GM23338 (cell line): ENCODE data around the gene VGLL4. TPM values are rescaled to one million over a fixed set of nuclear protein-coding genes. Genes with fewer than 3 reads are reported as not detected.

ENCODE experiments used
- ATAC-seq: fragments of 200-7000 bp; cut with Tn5 transposase; 3 replicates; pipeline ENCODE4 v1.9.1; 2020
- DNase-seq: peaks from one replicate; pipeline ENCODE4 v3.0.0-alpha.2; 2015; ENCODE audit warnings: low spot score
- H2AFZ ChIP-seq: fragments of 200-600 bp; sonication (generic); 2 replicates; pipeline ENCODE4 v1.8.0; 2016; ENCODE audit warnings: antibody characterized with exemption, mild to moderate bottlenecking, moderate library complexity
- H3F3A ChIP-seq: fragments of 200-600 bp; sonication (generic); replicated peaks from 2 replicates; pipeline ENCODE4 v1.8.0; 2017; ENCODE audit warnings: antibody characterized with exemption, mixed run types, low read depth
- H3K27ac ChIP-seq: fragments of 200-600 bp; sonication (generic); 2 replicates; pipeline ENCODE4 v1.6.1; 2016; ENCODE audit warnings: low read depth
- H3K27me3 ChIP-seq: fragments of 200-600 bp; sonication (generic); 2 replicates; pipeline ENCODE4 v1.8.0; 2016; ENCODE audit warnings: mild to moderate bottlenecking, mixed run types, moderate library complexity; ENCODE audit not compliant: insufficient read depth
- H3K36me3 ChIP-seq: fragments of 200-600 bp; sonication (generic); 2 replicates; pipeline ENCODE4 v1.8.0; 2016; ENCODE audit warnings: mild to moderate bottlenecking; ENCODE audit not compliant: insufficient read depth
- H3K4me1 ChIP-seq: fragments of 200-600 bp; sonication (generic); 2 replicates; pipeline ENCODE4 v1.8.0; 2016; ENCODE audit warnings: mild to moderate bottlenecking, moderate library complexity; ENCODE audit not compliant: insufficient read depth
- H3K4me2 ChIP-seq: fragments of 200-600 bp; sonication (generic); 2 replicates; pipeline ENCODE4 v1.7.1; 2017; ENCODE audit warnings: mixed run types
- H3K4me3 ChIP-seq: fragments of 200-600 bp; sonication (generic); 2 replicates; pipeline ENCODE4 v1.6.1; 2016; ENCODE audit warnings: mixed run types
- H3K79me2 ChIP-seq: fragments of 200-600 bp; sonication (generic); replicated peaks from 2 replicates; pipeline ENCODE4 v1.8.0; 2017; ENCODE audit warnings: mild to moderate bottlenecking; ENCODE audit not compliant: insufficient read depth
- H3K9me2 ChIP-seq: fragments of 200-600 bp; sonication (generic); 2 replicates; pipeline ENCODE4 v1.8.0; 2017; ENCODE audit not compliant: insufficient read depth
- H4K20me1 ChIP-seq: fragments of 200-600 bp; sonication (generic); replicated peaks from 2 replicates; pipeline ENCODE4 v1.8.0; 2017; ENCODE audit warnings: mild to moderate bottlenecking; ENCODE audit not compliant: insufficient read depth
- H3K27ac Mint-ChIP-seq: 2 replicates; pipeline ENCODE4 v1.8.0; 2020; ENCODE audit warnings: inconsistent platforms, mild to moderate bottlenecking, moderate library complexity, mixed read lengths
- H3K27me3 Mint-ChIP-seq: 3 replicates; pipeline ENCODE4 v1.8.0; 2022; ENCODE audit warnings: low read depth, mild to moderate bottlenecking, moderate library complexity, mixed read lengths, inconsistent platforms; ENCODE audit not compliant: insufficient read depth, poor library complexity
- H3K36me3 Mint-ChIP-seq: 3 replicates; pipeline ENCODE4 v1.8.0; 2021; ENCODE audit warnings: low read depth, mild to moderate bottlenecking, inconsistent platforms, moderate library complexity, mixed read lengths
- H3K4me1 Mint-ChIP-seq: 3 replicates; pipeline ENCODE4 v1.8.0; 2020; ENCODE audit warnings: mild to moderate bottlenecking, inconsistent platforms, mixed read lengths
- H3K4me3 Mint-ChIP-seq: 3 replicates; pipeline ENCODE4 v1.8.0; 2021; ENCODE audit warnings: moderate library complexity, mild to moderate bottlenecking, inconsistent platforms, mixed read lengths
- H3K9me3 Mint-ChIP-seq: 3 replicates; pipeline ENCODE4 v1.8.0; 2020; ENCODE audit warnings: moderate library complexity, mild to moderate bottlenecking, inconsistent platforms, mixed read lengths
- CREB1 ChIP-seq: fragments of 250-450 bp; sonication (Bioruptor Pico); IDR thresholded peaks from 2 replicates; pipeline ENCODE4 v1.5.0; 2020; ENCODE audit warnings: low read depth, mild to moderate bottlenecking, moderate library complexity
- EZH2 ChIP-seq: fragments of 200-600 bp; sonication (generic); IDR thresholded peaks from one replicate; pipeline ENCODE4 v1.8.0; 2017; ENCODE audit warnings: antibody characterized with exemption, mild to moderate bottlenecking, low read depth; ENCODE audit not compliant: unreplicated experiment
- EZH2phosphoT487 ChIP-seq: fragments of 200-600 bp; sonication (generic); IDR thresholded peaks from one replicate; pipeline ENCODE4 v1.8.1; 2018; ENCODE audit warnings: antibody characterized with exemption; ENCODE audit not compliant: unreplicated experiment
- JUNB ChIP-seq: IDR thresholded peaks from one replicate; pipeline ENCODE4 v1.6.1; 2016; ENCODE audit warnings: antibody characterized with exemption; ENCODE audit not compliant: unreplicated experiment
- NANOG ChIP-seq: IDR thresholded peaks from 2 replicates; pipeline ENCODE4 v1.6.1; 2016; ENCODE audit warnings: antibody characterized with exemption, borderline replicate concordance
- POLR2AphosphoS5 ChIP-seq: IDR thresholded peaks from 2 replicates; pipeline ENCODE4 v1.6.1; 2016; ENCODE audit warnings: antibody characterized with exemption, low read depth
- STAT1 ChIP-seq: IDR thresholded peaks from one replicate; pipeline ENCODE4 v1.6.1; 2016; ENCODE audit warnings: antibody characterized with exemption; ENCODE audit not compliant: unreplicated experiment
- ZNF114 ChIP-seq: fragments of 250-450 bp; sonication (Bioruptor Pico); IDR thresholded peaks from 2 replicates; pipeline ENCODE4 v1.5.0; 2020; ENCODE audit warnings: mild to moderate bottlenecking, moderate library complexity
- ZNF331 ChIP-seq: fragments of 250-450 bp; sonication (Bioruptor Pico); IDR thresholded peaks from 2 replicates; pipeline ENCODE4 v1.5.0; 2020; ENCODE audit warnings: low read depth, mild to moderate bottlenecking, moderate library complexity
- polyA plus RNA-seq: library from polyadenylated mRNA; unstranded; fragments of >200 nt; fragmentation: Nextera tagmentation; extraction: Ambion mirVana; gene quantifications from 2 replicates; pipeline ENCODE4 v1.2.1, GENCODE V29; 2016
- total RNA-seq: library from RNA; depleted of rRNA; stranded (reverse); fragments of >200 nt; shearing (Covaris generic); gene quantifications from 2 replicates; pipeline ENCODE4 v1.2.3, GENCODE V29; 2014
- TF ChIP-seq, protein P1 (sequence below): IDR thresholded peaks from 2 replicates; pipeline ENCODE4 v1.6.1; 2016; ENCODE audit warnings: antibody characterized with exemption
- TF ChIP-seq, protein P2 (sequence below): IDR thresholded peaks from one replicate; pipeline ENCODE4 v1.6.1; 2018; ENCODE audit warnings: antibody characterized with exemption; ENCODE audit not compliant: unreplicated experiment
- TF ChIP-seq, protein P3 (sequence below), 2 experiments: fragments of 200-600 bp in 1 of 2; sonication (generic) in 1 of 2; conservative IDR thresholded peaks; 2 replicates each; pipeline versions ENCODE4 v1.5.1 to v1.6.1; 2016 to 2017; ENCODE audit warnings: antibody characterized with exemption in 2 of 2, low read depth in 2 of 2, mild to moderate bottlenecking in 2 of 2, moderate library complexity in 1 of 2

The VGLL4 gene
- total and polyA plus RNA-seq, 2 experiments from 2014 or later = 20.8 to 45.9 TPM

DNA sequence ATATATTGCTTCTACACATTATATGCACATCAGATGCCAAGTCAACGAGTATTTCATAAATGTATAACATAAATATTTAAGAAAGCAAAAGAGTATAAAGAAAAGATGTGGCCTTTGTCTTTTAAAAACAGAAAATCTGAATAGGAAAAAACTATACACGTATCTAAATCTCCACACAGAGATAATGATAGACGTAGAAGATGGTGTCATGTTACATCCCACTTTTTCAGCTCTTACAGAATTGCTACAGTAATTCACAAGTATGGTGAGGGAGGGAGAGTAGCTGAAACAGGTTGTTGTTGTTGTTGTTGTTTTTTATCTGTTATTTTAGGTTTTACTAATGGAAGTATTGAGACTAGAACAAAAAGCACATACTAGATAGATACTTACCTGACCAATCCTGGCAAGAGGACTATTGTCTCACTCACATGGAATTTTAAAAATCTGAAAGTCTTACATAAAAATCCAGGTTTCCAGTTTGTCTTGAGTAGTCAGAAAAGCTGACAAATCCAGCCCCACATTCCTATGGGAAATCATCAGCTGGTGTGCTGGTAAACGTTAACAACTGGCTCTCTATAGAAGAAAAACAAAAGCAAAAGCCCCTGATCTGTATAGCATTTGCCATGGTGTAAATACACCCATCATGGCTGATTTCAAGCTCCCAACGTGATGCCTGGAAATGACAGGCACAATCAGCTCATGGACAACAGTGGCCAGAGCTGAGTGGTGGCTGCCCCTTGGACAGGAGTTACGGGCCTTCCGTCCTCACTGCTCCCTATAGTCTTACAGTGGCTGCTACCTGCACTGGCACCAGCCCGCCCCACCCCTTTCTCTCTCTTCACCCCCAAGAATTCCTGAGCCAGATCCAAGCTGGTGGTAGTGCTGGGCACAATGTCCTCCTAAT is 47.4 kb upstream of the VGLL4 start:
- Mint-ChIP-seq H3K36me3 (peaks cover 2% of the 10 kb centered on the region; the same call in 1 of the 3 replicates), H3K4me3 (no peak overlapping the region), H3K4me1 (peaks cover 28% of the 10 kb centered on the region), H3K9me3 (no peaks in the 10 kb centered on the region), H3K27ac (peak overlapping the region; percentile 52; the same call in 1 of the 2 replicates), H3K27me3 (peaks cover 3% of the 10 kb centered on the region)
- H3K9me2 ChIP-seq = no peaks in the 10 kb centered on the region
- H3K36me3 ChIP-seq = no peaks in the 10 kb centered on the region
- no peaks in the 10 kb centered on the region for H3F3A ChIP-seq
- no peak for TF ChIP-seq EZH2
- TF ChIP-seq STAT1 = no peak
- TF ChIP-seq, protein P1, sequence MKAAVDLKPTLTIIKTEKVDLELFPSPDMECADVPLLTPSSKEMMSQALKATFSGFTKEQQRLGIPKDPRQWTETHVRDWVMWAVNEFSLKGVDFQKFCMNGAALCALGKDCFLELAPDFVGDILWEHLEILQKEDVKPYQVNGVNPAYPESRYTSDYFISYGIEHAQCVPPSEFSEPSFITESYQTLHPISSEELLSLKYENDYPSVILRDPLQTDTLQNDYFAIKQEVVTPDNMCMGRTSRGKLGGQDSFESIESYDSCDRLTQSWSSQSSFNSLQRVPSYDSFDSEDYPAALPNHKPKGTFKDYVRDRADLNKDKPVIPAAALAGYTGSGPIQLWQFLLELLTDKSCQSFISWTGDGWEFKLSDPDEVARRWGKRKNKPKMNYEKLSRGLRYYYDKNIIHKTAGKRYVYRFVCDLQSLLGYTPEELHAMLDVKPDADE = no peak
- no peak for TF ChIP-seq ZNF331 (CRISPR knock-in tag)
- TF ChIP-seq, protein P2, sequence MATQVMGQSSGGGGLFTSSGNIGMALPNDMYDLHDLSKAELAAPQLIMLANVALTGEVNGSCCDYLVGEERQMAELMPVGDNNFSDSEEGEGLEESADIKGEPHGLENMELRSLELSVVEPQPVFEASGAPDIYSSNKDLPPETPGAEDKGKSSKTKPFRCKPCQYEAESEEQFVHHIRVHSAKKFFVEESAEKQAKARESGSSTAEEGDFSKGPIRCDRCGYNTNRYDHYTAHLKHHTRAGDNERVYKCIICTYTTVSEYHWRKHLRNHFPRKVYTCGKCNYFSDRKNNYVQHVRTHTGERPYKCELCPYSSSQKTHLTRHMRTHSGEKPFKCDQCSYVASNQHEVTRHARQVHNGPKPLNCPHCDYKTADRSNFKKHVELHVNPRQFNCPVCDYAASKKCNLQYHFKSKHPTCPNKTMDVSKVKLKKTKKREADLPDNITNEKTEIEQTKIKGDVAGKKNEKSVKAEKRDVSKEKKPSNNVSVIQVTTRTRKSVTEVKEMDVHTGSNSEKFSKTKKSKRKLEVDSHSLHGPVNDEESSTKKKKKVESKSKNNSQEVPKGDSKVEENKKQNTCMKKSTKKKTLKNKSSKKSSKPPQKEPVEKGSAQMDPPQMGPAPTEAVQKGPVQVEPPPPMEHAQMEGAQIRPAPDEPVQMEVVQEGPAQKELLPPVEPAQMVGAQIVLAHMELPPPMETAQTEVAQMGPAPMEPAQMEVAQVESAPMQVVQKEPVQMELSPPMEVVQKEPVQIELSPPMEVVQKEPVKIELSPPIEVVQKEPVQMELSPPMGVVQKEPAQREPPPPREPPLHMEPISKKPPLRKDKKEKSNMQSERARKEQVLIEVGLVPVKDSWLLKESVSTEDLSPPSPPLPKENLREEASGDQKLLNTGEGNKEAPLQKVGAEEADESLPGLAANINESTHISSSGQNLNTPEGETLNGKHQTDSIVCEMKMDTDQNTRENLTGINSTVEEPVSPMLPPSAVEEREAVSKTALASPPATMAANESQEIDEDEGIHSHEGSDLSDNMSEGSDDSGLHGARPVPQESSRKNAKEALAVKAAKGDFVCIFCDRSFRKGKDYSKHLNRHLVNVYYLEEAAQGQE = no peak
- no peak overlapping the region for H3K4me2 ChIP-seq
- no peaks in the 10 kb centered on the region for H3K79me2 ChIP-seq
- H3K27me3 ChIP-seq = no peaks in the 10 kb centered on the region
- DNase-seq (peak; percentile 72), ATAC-seq (peak; percentile 66)
- H4K20me1 ChIP-seq = no peaks in the 10 kb centered on the region
- no peak overlapping the region; the same call in 1 of the 2 replicates for H3K27ac ChIP-seq
- no peak overlapping the region for H3K4me3 ChIP-seq
- no peak overlapping the region for H2AFZ ChIP-seq
- peaks cover 23% of the 10 kb centered on the region for H3K4me1 ChIP-seq

DNA sequence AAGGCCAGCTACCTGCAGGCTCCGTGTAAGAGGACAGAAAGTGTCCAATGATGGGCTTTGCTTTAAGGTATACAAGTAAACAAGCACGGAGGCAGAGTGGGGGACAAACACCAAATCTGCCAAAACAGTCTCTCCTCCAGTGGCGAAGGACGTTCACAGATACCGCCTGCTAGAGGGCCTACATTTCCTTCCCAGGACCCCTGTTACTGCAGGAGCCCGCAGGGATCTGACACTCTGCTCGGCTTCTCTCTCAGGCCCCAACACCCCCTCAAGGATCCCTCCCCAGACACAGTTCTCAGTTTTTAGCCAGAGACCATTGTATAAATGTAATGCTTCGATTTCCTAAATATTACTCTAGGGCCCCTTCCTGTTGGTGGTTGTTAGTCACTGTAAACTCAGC is 46.0 kb upstream of the VGLL4 start:
- no peak overlapping the region for H3K4me2 ChIP-seq
- no peak overlapping the region for H3K4me3 Mint-ChIP-seq
- peaks cover 23% of the 10 kb centered on the region for H3K4me1 ChIP-seq
- no peaks in the 10 kb centered on the region for H3K27me3 ChIP-seq
- no peaks in the 10 kb centered on the region for H3K79me2 ChIP-seq
- peak overlapping the region; percentile 37 for H3K27ac Mint-ChIP-seq
- peaks cover 2% of the 10 kb centered on the region; the same call in 1 of the 3 replicates for H3K36me3 Mint-ChIP-seq
- ATAC-seq (peak; percentile 62), DNase-seq (no peak)
- no peak overlapping the region for H3K4me3 ChIP-seq
- no peaks in the 10 kb centered on the region for H3F3A ChIP-seq
- no peak overlapping the region; the same call in 1 of the 2 replicates for H3K27ac ChIP-seq
- H4K20me1 ChIP-seq = no peaks in the 10 kb centered on the region
- H2AFZ ChIP-seq = no peak overlapping the region
- H3K36me3 ChIP-seq = no peaks in the 10 kb centered on the region
- no peaks in the 10 kb centered on the region for H3K9me2 ChIP-seq
- peaks cover 28% of the 10 kb centered on the region for H3K4me1 Mint-ChIP-seq
- no peaks in the 10 kb centered on the region for H3K9me3 Mint-ChIP-seq
- H3K27me3 Mint-ChIP-seq = peaks cover 3% of the 10 kb centered on the region
- TF ChIP-seq POLR2AphosphoS5 (no peak), STAT1 (no peak), NANOG (no peak), ZNF114 (no peak), JUNB (no peak), CREB1 (CRISPR knock-in tag) (no peak), EZH2phosphoT487 (no peak)
- TF ChIP-seq, protein P1 = no peak
- TF ChIP-seq, protein P3, sequence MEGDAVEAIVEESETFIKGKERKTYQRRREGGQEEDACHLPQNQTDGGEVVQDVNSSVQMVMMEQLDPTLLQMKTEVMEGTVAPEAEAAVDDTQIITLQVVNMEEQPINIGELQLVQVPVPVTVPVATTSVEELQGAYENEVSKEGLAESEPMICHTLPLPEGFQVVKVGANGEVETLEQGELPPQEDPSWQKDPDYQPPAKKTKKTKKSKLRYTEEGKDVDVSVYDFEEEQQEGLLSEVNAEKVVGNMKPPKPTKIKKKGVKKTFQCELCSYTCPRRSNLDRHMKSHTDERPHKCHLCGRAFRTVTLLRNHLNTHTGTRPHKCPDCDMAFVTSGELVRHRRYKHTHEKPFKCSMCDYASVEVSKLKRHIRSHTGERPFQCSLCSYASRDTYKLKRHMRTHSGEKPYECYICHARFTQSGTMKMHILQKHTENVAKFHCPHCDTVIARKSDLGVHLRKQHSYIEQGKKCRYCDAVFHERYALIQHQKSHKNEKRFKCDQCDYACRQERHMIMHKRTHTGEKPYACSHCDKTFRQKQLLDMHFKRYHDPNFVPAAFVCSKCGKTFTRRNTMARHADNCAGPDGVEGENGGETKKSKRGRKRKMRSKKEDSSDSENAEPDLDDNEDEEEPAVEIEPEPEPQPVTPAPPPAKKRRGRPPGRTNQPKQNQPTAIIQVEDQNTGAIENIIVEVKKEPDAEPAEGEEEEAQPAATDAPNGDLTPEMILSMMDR (conservative IDR thresholded peaks at IDR 0.05; ENCODE audit: low read depth in 2 of 2) = no peak
